Type B pancreatic cell (in vitro differentiated cells): ENCODE results near the gene PIGQ. TPM values are rescaled to one million over a fixed set of nuclear protein-coding genes. Genes with fewer than 3 reads are reported as not detected.

Experiments used
- DNase-seq: peaks from one replicate; pipeline ENCODE4 v3.0.0; 2021; ENCODE audit warnings: mixed read lengths; ENCODE audit not compliant: unreplicated experiment; ENCODE audit errors: extremely low spot score
- H3K27ac Mint-ChIP-seq: 2 replicates; pipeline ENCODE4 v1.8.0; 2021; ENCODE audit warnings: mild to moderate bottlenecking, mixed read lengths
- H3K27me3 Mint-ChIP-seq: 2 replicates; pipeline ENCODE4 v1.8.0; 2021; ENCODE audit warnings: mixed read lengths
- H3K36me3 Mint-ChIP-seq: 2 replicates; pipeline ENCODE4 v1.8.0; 2021; ENCODE audit warnings: mixed read lengths
- H3K4me1 Mint-ChIP-seq: one replicate; pipeline ENCODE4 v1.8.0; 2021; ENCODE audit warnings: mixed read lengths; ENCODE audit not compliant: unreplicated experiment
- H3K4me3 Mint-ChIP-seq: 2 replicates; pipeline ENCODE4 v1.8.0; 2021; ENCODE audit warnings: mild to moderate bottlenecking, mixed read lengths
- H3K9me3 Mint-ChIP-seq: 2 replicates; pipeline ENCODE4 v1.8.0; 2021; ENCODE audit warnings: mixed read lengths
- total RNA-seq: library from RNA; stranded (reverse); gene quantifications from 2 replicates; pipeline ENCODE4 v1.2.1, GENCODE V29; 2021; ENCODE audit warnings: low replicate concordance
- TF ChIP-seq, protein P1 (sequence below): fragments of 200-600 bp; sonication (generic); conservative IDR thresholded peaks from 2 replicates; pipeline ENCODE4 v1.5.0; 2021; ENCODE audit warnings: antibody characterized with exemption, mild to moderate bottlenecking

The PIGQ gene
- total RNA-seq, 1 donor from 2014 or later, result 83.5 TPM

DNA sequence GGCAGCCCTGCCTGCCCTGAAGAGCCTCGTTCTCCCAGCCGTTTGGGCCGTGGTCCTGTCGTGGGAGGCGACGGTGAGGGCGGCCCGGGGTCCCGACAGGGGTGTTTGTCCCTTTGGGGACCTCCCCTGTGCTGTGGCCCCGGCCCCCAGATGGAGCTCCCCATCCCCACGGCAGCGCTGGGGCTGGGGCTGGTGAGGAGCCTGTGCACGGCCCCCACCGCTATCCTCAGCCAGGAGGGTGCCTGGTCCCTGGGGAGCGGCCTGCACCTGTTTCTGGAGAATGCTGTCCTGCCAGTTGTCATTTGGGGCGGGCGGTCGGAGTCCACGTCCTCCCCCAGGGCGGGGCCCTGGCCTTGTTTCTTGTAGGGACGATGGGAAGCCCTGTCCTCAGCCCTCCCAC is 35.6 kb upstream of the PIGQ start:
- TF ChIP-seq, protein P1, sequence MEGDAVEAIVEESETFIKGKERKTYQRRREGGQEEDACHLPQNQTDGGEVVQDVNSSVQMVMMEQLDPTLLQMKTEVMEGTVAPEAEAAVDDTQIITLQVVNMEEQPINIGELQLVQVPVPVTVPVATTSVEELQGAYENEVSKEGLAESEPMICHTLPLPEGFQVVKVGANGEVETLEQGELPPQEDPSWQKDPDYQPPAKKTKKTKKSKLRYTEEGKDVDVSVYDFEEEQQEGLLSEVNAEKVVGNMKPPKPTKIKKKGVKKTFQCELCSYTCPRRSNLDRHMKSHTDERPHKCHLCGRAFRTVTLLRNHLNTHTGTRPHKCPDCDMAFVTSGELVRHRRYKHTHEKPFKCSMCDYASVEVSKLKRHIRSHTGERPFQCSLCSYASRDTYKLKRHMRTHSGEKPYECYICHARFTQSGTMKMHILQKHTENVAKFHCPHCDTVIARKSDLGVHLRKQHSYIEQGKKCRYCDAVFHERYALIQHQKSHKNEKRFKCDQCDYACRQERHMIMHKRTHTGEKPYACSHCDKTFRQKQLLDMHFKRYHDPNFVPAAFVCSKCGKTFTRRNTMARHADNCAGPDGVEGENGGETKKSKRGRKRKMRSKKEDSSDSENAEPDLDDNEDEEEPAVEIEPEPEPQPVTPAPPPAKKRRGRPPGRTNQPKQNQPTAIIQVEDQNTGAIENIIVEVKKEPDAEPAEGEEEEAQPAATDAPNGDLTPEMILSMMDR, result no peak
- no peaks in the 10 kb centered on the region for H3K9me3 Mint-ChIP-seq
- H3K4me3 Mint-ChIP-seq, result no peak overlapping the region
- DNase-seq, result no peak
- peak overlapping the region; percentile 75 for H3K27ac Mint-ChIP-seq
- H3K4me1 Mint-ChIP-seq, result no peaks in the 10 kb centered on the region
- H3K36me3 Mint-ChIP-seq, result no peaks in the 10 kb centered on the region
- no peaks in the 10 kb centered on the region for H3K27me3 Mint-ChIP-seq

DNA sequence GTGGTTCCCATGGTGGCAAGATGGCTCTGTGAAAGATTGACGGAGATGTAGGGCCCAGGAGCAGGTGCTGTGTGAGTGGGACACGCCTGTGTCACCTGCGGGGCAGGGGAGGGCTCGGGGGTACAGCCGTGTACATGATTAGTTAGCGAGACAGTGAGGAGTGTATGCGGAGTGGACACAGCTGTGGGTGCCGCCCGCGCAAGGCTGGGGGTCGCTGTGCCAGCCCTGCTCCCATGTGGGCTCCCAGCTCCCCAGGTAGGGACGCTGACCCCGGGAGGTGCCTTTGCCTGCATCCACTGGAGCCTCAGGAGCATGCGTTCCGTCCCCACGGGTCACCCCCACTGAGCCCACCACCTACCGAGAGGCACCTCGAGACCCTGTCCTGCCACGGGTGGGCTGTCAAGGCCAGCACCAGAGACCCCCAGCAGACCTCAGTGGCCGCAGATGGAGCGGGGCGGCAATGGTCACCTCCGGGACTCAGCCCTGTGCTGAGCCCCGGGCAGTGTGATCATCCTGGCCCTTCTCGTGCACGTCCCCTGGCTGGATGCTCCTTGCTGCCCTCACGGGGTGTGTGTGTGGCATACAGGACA is 34.8 kb upstream of the PIGQ start:
- TF ChIP-seq, protein P1, result no peak
- Mint-ChIP-seq H3K27ac (peak overlapping the region; percentile 75), H3K9me3 (no peaks in the 10 kb centered on the region), H3K27me3 (no peaks in the 10 kb centered on the region), H3K4me3 (no peak overlapping the region), H3K36me3 (no peaks in the 10 kb centered on the region), H3K4me1 (no peaks in the 10 kb centered on the region)
- DNase-seq, result no peak

DNA sequence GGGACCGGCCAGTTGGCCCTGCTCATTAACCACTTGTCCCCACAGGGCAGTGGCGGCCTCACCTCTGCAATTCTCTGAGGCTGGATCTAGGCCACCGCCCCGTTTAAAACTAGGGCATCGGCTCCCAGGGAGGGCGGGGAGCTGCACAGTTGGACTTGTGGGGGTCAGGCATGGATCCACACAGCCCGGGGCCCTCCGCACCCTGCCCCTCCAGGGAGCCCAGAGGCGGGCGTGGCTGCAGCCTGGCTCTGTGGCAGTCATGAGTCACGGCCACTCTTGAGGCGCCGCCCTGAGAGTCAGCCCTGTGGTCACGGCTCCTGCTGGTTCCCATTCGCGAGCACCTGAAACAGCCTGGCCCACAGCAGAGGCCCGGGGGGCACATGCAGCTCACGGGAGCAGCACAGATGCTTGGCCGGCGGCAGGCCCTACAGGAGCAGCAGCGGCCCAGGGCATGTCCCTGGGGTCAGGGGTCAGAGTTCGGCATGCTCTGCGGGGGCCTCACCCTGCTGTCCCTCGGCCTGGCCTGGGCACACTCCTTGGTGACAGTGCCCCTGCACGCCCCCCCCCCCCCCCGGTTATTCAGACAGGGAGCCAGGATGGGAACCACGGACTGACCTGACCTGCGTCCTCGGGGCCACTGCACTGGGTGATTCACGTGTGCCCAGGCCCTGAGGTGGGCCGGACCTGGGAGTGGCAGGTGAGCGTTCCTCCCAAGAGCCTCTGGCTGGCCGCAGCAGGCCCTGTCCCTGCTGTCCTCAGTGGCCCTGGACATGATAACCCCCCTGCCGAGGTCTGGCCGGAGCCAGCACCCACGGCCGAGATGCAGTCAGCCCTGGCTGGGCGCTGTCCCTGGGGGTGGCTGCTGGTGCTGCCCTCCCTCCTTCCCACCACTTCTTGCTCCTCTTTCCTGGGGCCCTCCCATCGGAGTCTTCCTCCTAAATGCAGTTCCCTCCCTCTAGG is 34.0 kb upstream of the PIGQ start:
- H3K9me3 Mint-ChIP-seq, result no peaks in the 10 kb centered on the region
- no peak for DNase-seq
- no peak overlapping the region for H3K4me3 Mint-ChIP-seq
- peak overlapping the region; percentile 75 for H3K27ac Mint-ChIP-seq
- no peaks in the 10 kb centered on the region for H3K36me3 Mint-ChIP-seq
- H3K4me1 Mint-ChIP-seq, result no peaks in the 10 kb centered on the region
- H3K27me3 Mint-ChIP-seq, result no peaks in the 10 kb centered on the region
- TF ChIP-seq, protein P1, result no peak

DNA sequence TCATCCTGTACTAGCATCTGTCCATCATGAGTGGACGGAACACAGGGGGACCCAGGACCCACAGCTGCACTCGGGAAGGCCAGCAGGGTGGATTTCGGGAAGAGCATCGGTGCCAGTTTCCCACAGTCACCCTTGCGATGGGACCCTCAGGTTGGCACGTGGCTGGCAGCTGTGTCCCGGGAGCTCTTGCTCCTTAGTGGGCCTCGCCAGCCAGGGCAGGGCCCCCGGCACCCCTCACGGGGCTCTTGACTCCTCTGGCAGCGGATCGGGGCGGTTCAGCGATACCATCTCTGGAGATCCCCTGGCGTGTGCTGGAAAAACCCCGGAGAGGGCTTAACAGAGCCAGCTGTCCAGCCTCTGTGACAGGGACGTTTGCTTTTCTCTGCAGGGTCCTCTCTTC is 33.0 kb upstream of the PIGQ start:
- TF ChIP-seq, protein P1, result no peak
- H3K4me1 Mint-ChIP-seq, result no peaks in the 10 kb centered on the region
- no peaks in the 10 kb centered on the region for H3K27me3 Mint-ChIP-seq
- no peaks in the 10 kb centered on the region for H3K36me3 Mint-ChIP-seq
- no peak overlapping the region for H3K4me3 Mint-ChIP-seq
- H3K27ac Mint-ChIP-seq, result no peak overlapping the region
- no peak for DNase-seq
- no peaks in the 10 kb centered on the region for H3K9me3 Mint-ChIP-seq

DNA sequence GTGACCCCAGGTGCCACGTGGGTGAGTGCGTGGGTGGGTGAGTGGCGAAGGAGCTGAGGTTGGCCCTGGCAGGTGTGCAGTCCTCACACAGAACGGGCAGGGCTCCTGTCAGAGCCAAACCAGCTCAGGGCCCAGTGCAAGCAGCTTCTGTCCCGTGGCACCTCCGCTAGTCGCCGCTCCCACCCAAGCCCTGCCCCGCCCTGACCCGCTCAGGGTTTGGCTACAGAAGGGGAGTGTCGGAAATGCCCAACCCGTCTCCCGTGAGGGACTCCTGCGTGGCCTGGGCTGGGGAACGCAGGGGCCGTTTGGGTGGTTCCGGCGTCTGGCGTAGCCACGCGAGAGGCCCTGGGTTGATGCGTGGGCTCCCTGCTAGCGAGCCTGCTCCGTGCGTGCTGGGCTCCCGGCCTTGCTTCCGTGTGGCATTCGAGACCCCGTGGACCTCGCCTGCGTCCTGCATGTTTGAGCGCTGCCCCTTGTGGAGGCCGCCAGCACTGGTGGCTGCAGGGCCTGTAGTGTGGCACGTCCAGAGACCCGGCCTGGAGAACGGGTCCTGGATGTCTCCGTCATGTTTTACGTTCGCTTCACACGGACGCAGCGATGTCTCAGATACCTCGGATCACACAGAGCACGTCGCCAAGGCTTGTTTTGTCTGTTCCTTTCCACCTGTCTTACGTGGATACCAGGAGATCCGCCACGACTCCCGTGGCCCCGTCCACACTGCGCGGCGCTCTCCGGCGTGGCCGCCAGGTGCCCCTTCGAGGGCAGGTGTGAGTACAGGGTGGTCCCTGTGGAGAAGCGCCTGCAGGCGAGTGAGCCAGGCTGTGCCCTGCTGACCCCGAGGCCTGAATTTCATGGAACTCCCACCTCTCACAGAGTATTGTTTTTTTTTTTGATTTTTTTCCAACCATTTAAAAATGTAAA is 32.1 kb upstream of the PIGQ start:
- no peaks in the 10 kb centered on the region for H3K9me3 Mint-ChIP-seq
- no peaks in the 10 kb centered on the region for H3K27me3 Mint-ChIP-seq
- TF ChIP-seq, protein P1, result peak; percentile 41
- DNase-seq, result no peak
- H3K4me1 Mint-ChIP-seq, result no peaks in the 10 kb centered on the region
- H3K36me3 Mint-ChIP-seq, result no peaks in the 10 kb centered on the region
- H3K27ac Mint-ChIP-seq, result no peak overlapping the region
- no peak overlapping the region for H3K4me3 Mint-ChIP-seq
